ENCODE results near the gene LCLAT1.

DNA sequence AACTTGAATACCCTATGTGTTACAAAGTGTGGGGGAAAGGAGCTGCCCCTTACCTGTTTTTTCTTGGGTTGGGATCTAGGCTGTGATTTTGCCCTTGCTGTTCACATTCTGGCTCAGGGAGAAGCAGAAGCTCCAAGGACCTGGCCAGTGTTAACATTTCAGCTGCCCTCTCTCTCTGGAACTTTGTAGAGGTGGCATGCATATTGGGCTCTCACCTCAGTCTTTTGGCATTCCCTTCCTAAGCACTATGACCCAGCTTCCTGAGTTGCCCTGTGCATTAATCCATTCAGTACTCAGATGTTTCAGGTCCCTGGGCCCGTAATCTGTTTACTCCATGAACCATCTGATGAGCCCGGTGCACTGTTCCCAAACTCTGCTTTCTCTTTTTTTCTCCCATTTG, 12.1 kb downstream of the LCLAT1 start:
- TF ChIP-seq, protein P1, sequence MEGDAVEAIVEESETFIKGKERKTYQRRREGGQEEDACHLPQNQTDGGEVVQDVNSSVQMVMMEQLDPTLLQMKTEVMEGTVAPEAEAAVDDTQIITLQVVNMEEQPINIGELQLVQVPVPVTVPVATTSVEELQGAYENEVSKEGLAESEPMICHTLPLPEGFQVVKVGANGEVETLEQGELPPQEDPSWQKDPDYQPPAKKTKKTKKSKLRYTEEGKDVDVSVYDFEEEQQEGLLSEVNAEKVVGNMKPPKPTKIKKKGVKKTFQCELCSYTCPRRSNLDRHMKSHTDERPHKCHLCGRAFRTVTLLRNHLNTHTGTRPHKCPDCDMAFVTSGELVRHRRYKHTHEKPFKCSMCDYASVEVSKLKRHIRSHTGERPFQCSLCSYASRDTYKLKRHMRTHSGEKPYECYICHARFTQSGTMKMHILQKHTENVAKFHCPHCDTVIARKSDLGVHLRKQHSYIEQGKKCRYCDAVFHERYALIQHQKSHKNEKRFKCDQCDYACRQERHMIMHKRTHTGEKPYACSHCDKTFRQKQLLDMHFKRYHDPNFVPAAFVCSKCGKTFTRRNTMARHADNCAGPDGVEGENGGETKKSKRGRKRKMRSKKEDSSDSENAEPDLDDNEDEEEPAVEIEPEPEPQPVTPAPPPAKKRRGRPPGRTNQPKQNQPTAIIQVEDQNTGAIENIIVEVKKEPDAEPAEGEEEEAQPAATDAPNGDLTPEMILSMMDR (IDR thresholded peaks at IDR 0.05) = no peak
- no peak for TF ChIP-seq EZH2 (IDR thresholded peaks at IDR 0.05; ENCODE audit: borderline replicate concordance, insufficient read depth, low read depth, low read length, poor library complexity, severe bottlenecking)

Data from B cell (primary cell).